Measurements from ENCODE around the gene RBP7.

- TF ChIP-seq, protein P1, sequence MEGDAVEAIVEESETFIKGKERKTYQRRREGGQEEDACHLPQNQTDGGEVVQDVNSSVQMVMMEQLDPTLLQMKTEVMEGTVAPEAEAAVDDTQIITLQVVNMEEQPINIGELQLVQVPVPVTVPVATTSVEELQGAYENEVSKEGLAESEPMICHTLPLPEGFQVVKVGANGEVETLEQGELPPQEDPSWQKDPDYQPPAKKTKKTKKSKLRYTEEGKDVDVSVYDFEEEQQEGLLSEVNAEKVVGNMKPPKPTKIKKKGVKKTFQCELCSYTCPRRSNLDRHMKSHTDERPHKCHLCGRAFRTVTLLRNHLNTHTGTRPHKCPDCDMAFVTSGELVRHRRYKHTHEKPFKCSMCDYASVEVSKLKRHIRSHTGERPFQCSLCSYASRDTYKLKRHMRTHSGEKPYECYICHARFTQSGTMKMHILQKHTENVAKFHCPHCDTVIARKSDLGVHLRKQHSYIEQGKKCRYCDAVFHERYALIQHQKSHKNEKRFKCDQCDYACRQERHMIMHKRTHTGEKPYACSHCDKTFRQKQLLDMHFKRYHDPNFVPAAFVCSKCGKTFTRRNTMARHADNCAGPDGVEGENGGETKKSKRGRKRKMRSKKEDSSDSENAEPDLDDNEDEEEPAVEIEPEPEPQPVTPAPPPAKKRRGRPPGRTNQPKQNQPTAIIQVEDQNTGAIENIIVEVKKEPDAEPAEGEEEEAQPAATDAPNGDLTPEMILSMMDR (IDR thresholded peaks at IDR 0.05; ENCODE audit: extremely low read depth in 1 of 2, insufficient read depth in 1 of 2, low read depth in 1 of 2, low read length in 2 of 2): no peak
- TF ChIP-seq JUN (IDR thresholded peaks at IDR 0.05; ENCODE audit: borderline replicate concordance, insufficient read depth, insufficient read length, low read depth): no peak
- TF ChIP-seq, protein P2, sequence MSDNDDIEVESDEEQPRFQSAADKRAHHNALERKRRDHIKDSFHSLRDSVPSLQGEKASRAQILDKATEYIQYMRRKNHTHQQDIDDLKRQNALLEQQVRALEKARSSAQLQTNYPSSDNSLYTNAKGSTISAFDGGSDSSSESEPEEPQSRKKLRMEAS (IDR thresholded peaks at IDR 0.05; ENCODE audit: insufficient read depth, insufficient read length): no peak
- no peak for TF ChIP-seq POLR2A (IDR thresholded peaks at IDR 0.05; ENCODE audit: low read depth, low read length)
- no peak for TF ChIP-seq EZH2 (IDR thresholded peaks at IDR 0.05; ENCODE audit: borderline replicate concordance, low read depth, low read length, severe bottlenecking)
- TF ChIP-seq GATA2 (IDR thresholded peaks at IDR 0.05; ENCODE audit: insufficient read depth, insufficient read length, low read depth, low read length): no peak
- TF ChIP-seq POLR2AphosphoS5 (IDR thresholded peaks at IDR 0.05; ENCODE audit: insufficient read depth, low read depth, low read length): no peak
- TF ChIP-seq MYC (IDR thresholded peaks at IDR 0.05; ENCODE audit: low read depth, low read length): no peak
Observed at GRCh38 chr1:9989773-9990172, 7.3 kb upstream of the RBP7 start.

Data from endothelial cell of umbilical vein (primary cell).